GM18505 (cell line): ENCODE data around the gene DPT.

Source experiments
- ATAC-seq: cut with Tn5 transposase; IDR thresholded peaks from one replicate; pipeline ENCODE4 v1.9.1; 2021; ENCODE audit not compliant: unreplicated experiment
- POLR2A ChIP-seq: IDR thresholded peaks from 4 replicates; pipeline ENCODE4 v1.6.1; 2011; ENCODE audit warnings: borderline replicate concordance; ENCODE audit not compliant: insufficient read depth, insufficient read length; ENCODE audit errors: extremely low read depth

The DPT gene

DNA sequence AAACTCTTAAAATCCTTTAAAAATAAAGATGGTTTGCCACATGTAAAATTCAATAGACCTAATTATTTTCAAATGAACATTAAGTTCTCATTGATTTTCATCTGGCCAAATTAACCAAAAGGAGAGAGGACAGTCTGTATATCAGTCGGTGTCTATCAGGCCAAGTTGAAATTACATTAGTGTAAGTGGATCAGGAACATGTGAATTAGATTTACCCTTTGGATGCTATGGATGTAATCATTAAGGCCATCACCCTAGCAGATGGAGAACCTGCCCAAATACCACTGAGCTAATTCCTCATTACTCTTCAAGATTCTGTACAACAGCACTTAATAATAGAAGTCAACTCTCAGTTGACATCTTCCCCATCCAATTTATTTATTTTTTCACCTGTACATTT is 29.5 kb upstream of the DPT start:
- TF ChIP-seq POLR2A, result no peak
- ATAC-seq, result no peak

- no peak for ATAC-seq
- no peak for TF ChIP-seq POLR2A
Observed at GRCh38 chr1:168755800-168756418, 26.9 kb upstream of the DPT start.

DNA sequence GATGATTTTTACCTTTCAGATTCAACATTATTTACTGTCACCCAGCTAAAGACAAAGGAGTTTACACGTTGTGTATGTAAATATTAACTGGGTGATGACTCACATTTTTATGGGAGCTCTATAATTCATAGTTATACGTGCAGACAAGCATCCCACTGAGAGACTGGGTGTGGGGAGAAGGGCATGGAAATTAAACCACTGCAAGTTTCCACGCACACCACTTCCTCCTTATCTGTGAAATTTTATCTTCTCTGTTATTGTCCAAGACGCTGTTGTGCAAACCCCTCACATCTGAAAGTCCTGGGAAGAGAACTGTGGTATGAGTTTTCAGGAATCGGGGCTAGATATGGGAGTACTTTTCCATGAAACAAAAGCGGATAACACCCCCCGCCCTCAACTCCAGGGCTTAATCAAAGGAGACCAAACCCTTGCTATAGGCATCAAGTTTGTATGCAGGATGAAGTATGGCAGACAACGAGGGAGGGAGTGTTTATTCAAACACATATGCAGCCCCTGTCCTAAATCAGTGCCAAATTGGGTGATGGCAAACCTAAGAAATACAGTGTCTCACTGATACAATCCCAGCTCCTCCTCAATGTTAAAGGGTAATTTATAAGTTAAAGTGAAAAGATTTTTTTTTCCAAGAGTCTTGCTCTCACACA is 23.3 kb upstream of the DPT start:
- no peak for ATAC-seq
- no peak for TF ChIP-seq POLR2A

GRCh38 chr1:168751195-168751650 is 22.2 kb upstream of the DPT start:
- ATAC-seq, result no peak
- TF ChIP-seq POLR2A, result no peak

GRCh38 chr1:168742994-168743650 is 14.1 kb upstream of the DPT start:
- no peak for TF ChIP-seq POLR2A

DNA sequence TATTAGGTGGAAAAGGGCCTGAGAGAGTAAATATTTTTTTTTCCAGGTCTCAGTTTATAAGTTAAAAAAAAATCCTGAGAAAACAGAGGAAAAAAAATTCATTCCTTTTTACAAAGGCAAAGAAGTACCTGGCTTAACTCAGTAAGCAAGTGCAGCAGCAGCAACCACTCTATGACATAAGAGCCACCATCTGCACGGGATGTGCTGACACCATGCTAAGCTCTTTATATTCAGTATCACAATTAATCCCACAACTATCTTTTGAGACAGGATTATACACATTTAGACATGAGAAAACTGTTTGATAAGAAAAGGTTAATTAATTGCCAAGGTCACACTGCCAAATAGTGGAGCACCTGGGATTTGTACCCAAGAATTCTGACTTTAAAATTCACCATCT is 13.4 kb upstream of the DPT start:
- no peak for TF ChIP-seq POLR2A
- no peak for ATAC-seq

More at GRCh38 chr1:168742994-168743650, 14.1 kb upstream of the DPT start:
- no peak for ATAC-seq

DNA sequence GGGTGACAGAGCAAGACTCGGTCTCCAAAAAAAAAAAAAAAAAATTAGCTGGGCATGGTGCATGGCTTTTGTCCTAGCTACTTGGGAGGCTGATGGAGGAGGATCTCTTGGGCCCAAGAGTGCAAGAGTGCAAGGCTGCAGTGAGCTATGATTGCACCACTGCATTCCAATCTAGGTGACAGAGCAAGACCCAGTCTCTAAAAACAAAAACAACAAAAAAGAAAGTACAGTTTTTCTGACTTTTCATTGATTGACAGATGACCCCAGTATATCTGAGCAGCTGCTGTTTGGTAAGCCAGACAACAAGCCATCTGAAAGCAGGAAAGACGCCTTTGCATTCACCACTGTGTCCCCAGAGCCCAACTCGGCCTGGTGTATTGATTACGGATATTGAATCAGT is 10.9 kb upstream of the DPT start:
- ATAC-seq, result no peak
- TF ChIP-seq POLR2A, result no peak

DNA sequence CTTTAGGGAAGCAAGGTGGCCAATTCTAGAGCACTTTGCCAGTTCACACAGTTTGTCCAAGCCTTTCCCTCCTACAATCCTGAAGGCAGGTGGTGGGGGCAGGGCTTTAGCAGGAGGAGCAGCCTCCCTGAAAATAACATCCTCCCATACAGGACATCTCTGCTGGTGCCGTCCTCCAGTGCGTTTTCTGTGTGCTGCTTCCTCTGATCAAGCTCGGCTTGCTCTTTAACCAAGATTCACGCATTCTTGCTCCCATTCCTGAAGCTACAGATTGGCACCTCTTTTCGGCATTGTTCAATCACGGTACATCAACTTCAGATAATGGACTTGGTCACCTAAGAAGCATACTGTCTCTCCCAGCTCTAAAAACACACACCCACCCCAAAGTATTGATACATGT is 7.5 kb upstream of the DPT start:
- TF ChIP-seq POLR2A, result no peak

DNA sequence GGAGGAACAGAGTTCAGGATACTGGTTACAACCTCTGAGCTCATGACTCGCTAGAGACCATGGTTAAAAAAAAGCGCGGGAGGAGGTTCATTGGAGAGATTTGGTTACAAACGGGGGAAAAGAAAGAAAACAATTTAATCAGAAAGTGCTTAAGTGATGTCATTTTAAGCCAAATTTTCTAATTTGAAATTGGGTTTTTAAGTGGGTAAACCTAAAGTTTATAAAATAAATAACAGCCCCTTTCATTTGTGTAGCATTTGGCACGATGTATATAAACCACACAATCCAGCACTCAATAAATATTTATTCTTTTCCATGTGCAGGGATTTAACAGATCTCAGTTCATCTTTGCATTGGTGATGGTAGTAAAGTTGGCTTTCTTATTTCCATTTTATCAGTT is 7.0 kb upstream of the DPT start:
- no peak for TF ChIP-seq POLR2A
- ATAC-seq, result no peak

More for the DNA sequence above, 7.5 kb upstream of the DPT start:
- ATAC-seq, result no peak

- TF ChIP-seq POLR2A, result no peak
- no peak for ATAC-seq
Observed at GRCh38 chr1:168734946-168735345, 5.9 kb upstream of the DPT start.

- ATAC-seq, result no peak
Observed at GRCh38 chr1:168734271-168734670, 5.3 kb upstream of the DPT start.

GRCh38 chr1:168733241-168733640 is 4.2 kb upstream of the DPT start:
- TF ChIP-seq POLR2A, result no peak
- ATAC-seq, result no peak

More at GRCh38 chr1:168734271-168734670, 5.3 kb upstream of the DPT start:
- TF ChIP-seq POLR2A, result no peak

GRCh38 chr1:168732736-168733135 is 3.7 kb upstream of the DPT start:
- no peak for TF ChIP-seq POLR2A
- ATAC-seq, result no peak
